ENCODE results near the gene SYNM.

SYNM gene

DNA sequence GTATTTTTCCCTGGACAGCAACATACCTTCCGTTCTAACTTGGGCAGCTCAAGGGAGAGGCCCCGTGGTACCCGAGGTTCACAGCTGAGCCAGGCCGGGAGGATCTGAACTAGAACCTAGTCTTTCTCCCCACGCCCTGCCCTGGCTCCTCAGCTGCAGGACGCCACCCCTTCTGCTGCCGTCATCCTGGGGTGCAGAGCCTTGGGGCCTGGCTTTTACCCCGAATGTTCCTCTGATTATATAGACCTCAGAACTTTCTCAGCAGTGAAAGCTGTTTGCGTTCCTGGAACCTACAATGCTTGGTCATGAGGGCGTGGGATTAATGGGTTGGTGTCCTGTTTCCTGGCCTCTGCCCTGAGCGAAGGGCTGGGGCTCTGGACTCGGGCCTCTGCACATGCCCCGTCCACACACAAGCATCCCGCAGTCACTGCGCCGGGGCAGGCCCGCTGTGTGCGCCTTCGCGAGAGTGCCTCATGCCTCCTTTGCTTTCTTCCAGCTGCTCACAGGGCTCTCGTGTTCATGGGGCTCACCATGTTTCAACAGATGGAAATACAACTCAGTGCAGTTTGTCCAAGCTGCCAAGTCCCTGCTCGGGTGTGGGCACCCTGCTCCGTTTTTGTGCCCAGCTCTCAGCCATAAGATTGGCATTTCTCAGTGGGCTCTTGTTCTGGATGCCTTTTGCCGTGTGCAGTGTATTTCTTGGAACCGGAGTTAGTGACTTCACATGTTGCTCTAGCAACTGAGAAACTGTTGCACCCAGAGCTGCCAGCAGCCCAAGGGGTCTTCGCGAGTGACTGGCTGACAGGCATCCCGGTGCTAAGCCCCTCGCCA, 20.4 kb downstream of the SYNM start:
- no peak for DNase-seq

- DNase-seq = no peak
These were observed 21.3 kb downstream of the SYNM start for GRCh38 chr15:99126131-99126588.

- DNase-seq = no peak
These were observed 22.1 kb downstream of the SYNM start for GRCh38 chr15:99126930-99127329.

GRCh38 chr15:99127773-99128172, 22.9 kb downstream of the SYNM start:
- DNase-seq = no peak

DNA sequence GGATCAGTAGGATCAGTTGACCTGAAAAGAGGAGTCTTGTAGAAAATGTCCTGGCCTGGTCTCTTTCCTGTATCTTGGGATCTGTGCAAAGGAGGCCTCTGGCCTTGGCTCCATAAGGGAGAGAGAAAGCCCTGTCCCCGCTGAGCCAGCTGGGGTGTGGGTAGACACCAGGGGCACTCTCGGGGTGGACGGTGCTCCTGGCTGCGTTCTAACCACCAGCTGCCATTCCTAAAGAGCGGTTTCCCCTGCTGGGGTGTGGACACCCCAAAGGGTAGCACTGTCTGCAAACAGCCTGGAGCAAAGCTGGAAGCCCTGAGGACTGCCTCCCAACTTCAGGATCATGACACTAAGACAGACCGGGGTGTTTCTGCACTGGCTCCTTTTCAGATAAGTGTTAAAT, 23.5 kb downstream of the SYNM start:
- DNase-seq = no peak

DNA sequence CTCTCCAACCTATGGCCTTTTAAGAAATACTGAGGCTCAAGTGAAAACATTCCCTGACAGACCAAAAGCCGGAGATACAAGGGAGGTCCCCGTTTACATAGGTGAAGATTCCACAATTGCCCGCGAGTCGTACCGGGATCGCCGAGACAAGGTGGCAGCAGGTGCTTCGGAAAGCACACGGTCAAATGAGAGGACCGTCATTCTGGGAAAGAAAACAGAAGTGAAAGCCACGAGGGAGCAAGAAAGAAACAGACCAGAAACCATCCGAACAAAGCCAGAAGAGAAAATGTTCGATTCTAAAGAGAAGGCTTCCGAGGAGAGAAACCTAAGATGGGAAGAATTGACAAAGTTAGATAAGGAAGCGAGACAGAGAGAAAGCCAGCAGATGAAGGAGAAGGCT, 24.8 kb downstream of the SYNM start:
- no peak for DNase-seq

DNA sequence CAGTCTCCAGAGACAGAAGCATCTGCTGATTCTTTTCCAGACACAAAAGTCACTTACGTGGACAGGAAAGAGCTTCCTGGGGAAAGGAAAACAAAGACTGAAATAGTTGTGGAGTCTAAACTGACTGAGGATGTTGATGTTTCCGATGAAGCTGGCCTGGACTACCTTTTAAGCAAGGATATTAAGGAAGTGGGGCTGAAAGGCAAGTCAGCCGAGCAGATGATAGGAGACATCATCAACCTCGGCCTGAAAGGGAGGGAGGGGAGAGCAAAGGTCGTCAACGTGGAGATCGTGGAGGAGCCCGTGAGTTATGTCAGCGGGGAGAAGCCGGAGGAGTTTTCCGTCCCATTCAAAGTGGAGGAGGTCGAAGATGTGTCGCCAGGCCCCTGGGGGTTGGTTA, 25.4 kb downstream of the SYNM start:
- no peak for DNase-seq

- no peak for DNase-seq
These were observed 26.0 kb downstream of the SYNM start for GRCh38 chr15:99130765-99131440.

GRCh38 chr15:99131441-99132023, 26.7 kb downstream of the SYNM start:
- DNase-seq = no peak

- DNase-seq = no peak
These were observed 27.2 kb downstream of the SYNM start for GRCh38 chr15:99132122-99132521.

- DNase-seq = no peak
These were observed 27.9 kb downstream of the SYNM start for GRCh38 chr15:99132634-99133287.

DNA sequence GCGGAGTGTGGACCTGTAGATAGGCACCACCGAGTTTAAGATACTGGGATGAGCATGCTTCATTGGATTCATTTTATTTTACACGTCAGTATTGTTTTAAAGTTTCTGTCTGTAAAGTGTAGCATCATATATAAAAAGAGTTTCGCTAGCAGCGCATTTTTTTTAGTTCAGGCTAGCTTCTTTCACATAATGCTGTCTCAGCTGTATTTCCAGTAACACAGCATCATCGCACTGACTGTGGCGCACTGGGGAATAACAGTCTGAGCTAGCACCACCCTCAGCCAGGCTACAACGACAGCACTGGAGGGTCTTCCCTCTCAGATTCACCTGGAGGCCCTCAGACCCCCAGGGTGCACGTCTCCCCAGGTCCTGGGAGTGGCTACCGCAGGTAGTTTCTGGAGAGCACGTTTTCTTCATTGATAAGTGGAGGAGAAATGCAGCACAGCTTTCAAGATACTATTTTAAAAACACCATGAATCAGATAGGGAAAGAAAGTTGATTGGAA, 29.5 kb downstream of the SYNM start:
- no peak for DNase-seq

DNA sequence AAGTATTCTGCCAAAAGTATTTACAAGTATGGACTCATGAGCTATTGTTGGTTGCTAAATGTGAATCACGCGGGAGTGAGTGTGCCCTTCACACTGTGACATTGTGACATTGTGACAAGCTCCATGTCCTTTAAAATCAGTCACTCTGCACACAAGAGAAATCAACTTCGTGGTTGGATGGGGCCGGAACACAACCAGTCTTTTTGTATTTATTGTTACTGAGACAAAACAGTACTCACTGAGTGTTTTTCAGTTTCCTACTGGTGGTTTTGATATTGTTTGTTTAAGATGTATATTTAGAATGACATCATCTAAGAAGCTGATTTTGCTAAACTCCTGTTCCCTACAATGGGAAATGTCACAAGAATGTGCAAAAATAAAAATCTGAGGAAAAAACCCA, 30.3 kb downstream of the SYNM start:
- DNase-seq = no peak

- DNase-seq = no peak
These were observed 32.2 kb downstream of the SYNM start for GRCh38 chr15:99137111-99137546.

GRCh38 chr15:99137877-99138276, 33.0 kb downstream of the SYNM start:
- DNase-seq = no peak

DNA sequence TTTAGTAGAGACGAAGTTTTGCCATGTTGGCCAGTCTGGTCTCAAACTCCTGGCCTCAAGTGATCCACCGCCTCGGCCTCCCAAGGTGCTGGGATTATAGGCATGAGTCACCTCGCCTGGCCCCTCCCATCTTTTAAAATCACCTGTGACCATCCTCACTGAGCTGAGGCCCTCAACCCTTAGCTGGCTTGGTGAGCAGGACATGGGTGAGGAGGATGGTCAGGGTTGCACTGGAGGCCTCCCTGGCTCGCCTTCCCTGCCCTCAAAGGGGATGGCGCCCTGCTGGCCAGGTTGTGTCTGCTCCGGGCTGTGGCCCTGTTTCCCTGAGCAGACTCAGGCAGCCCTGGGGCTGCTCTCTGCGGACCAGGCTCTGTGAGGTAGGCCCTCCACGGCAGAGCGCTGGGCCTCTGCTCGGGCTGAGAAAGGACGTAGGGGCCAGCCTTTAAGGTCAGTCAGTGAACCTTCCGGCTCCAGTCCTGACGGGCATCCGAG, 33.7 kb downstream of the SYNM start:
- no peak for DNase-seq

DNA sequence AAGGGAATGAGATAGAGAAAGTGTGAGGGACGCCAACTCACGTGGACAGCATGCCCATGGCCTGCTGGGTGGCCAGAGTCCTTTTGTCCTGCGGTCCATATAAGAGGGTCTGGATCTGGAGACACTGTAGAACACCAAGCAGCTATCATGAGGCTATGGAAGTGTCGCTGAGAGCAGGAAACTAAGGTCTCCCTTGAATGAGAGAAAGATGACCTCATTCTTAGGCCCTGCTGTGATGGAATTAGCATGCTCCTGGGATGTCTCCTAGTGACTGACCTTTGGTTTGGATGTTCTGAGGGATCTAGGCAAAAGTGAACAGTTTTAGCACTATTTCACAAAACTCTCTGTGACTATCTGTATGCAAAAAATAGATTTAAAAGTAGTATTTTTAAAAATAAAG, 34.4 kb downstream of the SYNM start:
- no peak for DNase-seq

- DNase-seq = no peak
These were observed 35.7 kb downstream of the SYNM start for GRCh38 chr15:99140590-99140989.

DNA sequence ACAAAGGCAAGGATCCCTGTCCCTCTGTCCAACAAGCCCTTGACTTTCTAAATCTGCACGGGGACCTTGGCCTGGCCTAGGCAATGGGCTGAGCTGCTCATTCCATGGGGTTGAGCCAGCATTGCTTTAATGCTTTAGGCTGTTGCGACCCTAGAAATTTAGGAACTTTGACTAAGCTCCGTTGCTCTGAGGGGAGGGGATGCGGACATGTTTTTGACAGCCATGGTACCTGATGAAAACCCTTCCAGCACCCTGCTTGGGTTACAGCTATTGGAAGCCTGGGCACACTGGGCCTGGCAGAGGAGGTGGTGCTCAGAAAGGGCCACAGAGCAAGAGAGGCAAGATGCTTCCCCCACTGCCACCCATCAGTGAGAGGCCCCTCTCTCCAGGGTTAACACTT, 37.1 kb downstream of the SYNM start:
- DNase-seq = no peak

- DNase-seq = no peak
These were observed 37.7 kb downstream of the SYNM start for GRCh38 chr15:99142562-99142961.

DNA sequence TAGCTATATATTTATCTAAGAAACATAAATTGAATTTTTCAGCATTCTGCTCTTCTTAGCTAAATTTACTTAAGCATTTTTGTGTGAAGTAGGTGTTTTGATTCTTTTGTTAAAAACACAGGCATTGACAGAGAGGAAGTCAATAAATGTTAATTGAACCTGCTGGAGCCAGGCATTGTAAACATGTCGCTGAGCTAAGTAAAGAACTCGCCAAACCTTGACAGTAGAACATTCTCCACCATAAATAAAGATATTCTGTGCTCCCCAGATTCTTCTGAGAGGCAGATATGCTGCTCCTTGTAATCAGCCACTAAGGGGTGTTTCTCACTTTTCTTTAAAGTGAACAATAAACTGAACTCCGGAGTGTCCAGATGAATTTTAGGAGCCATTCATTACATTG, 38.4 kb downstream of the SYNM start:
- no peak for DNase-seq

DNA sequence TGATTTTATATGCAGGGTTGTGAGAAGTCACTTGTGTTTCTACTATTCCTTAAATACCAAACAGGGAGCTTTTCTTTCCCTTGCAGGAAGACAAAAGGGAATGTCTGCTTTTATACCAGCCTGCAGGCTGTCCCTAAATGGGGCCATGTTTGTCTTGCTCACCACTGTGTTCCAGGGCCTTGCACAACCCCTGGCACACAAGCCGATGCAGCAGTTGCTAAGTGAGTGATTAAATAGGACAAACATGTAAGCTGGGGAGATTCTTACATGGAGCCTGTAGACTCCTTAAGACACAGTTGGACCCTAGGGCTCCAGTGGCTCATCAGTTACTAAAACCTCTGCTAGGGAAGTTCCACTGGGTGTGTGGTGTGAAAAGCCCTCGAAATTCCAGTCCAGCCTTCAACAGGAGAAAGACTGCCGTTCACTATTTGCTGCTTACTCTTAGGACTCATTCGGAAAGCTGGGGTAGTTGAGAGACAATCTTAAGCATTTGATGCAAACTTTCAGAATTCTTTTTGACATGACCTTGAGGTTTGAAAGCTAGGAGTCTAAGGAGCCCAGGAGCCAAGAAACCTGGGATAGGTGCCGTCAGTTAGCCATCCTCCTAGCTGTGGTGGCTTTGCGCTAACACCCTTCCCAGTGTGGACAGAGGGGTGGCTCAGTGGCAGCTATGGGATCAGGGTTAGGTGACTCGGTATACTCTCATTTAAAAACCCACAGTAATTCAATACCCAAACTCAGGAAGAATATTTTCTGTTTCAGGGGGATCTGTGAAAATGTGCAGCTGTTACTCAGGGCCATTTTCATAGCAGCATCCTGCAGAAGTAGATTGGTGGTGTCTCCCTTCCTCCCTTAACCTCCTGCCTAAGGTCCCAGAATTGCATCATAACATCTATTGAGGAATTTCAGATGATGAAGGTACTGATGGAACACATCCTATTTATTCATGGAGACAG, 39.1 kb downstream of the SYNM start:
- no peak for DNase-seq

Measured in GF-D8 (cell line).